NCI-H2081 treated with DMSO at 0.1 percent for 48 hours (cell line): Measurements from ENCODE around the gene ATP11A.

Experiments
- DNase-seq: peaks from one replicate; lab custom pipeline; 2025; lab: John Stamatoyannopoulos, UW

ATP11A gene

GRCh38 chr13:112741835-112742570, 52.2 kb downstream of the ATP11A start:
- peak; percentile 54 for DNase-seq

- no peak for DNase-seq
Measured at GRCh38 chr13:112742583-112742982, 52.7 kb downstream of the ATP11A start.

GRCh38 chr13:112743451-112744167, 53.8 kb downstream of the ATP11A start:
- DNase-seq = peak; percentile 18

- no peak for DNase-seq
Measured at GRCh38 chr13:112744168-112745021, 54.6 kb downstream of the ATP11A start.

- DNase-seq = no peak
Measured at GRCh38 chr13:112746044-112746443, 56.2 kb downstream of the ATP11A start.

- DNase-seq = no peak
Measured at GRCh38 chr13:112747256-112747655, 57.4 kb downstream of the ATP11A start.

- DNase-seq = no peak
Measured at GRCh38 chr13:112748947-112749735, 59.3 kb downstream of the ATP11A start.

GRCh38 chr13:112750570-112750969, 60.7 kb downstream of the ATP11A start:
- DNase-seq = no peak

- DNase-seq = no peak
Measured at GRCh38 chr13:112751617-112752016, 61.8 kb downstream of the ATP11A start.

- DNase-seq = no peak
Measured at GRCh38 chr13:112752211-112752610, 62.4 kb downstream of the ATP11A start.

- DNase-seq = no peak
Measured at GRCh38 chr13:112752711-112753541, 63.1 kb downstream of the ATP11A start.

- DNase-seq = no peak
Measured at GRCh38 chr13:112753833-112754232, 64.0 kb downstream of the ATP11A start.

GRCh38 chr13:112754281-112755025, 64.6 kb downstream of the ATP11A start:
- no peak for DNase-seq

- no peak for DNase-seq
Measured at GRCh38 chr13:112755331-112755730, 65.5 kb downstream of the ATP11A start.

GRCh38 chr13:112756081-112756480, 66.2 kb downstream of the ATP11A start:
- no peak for DNase-seq

GRCh38 chr13:112756511-112756966, 66.7 kb downstream of the ATP11A start:
- DNase-seq = no peak

GRCh38 chr13:112756967-112757758, 67.3 kb downstream of the ATP11A start:
- DNase-seq = peak; percentile 58

GRCh38 chr13:112757759-112758086, 67.9 kb downstream of the ATP11A start:
- no peak for DNase-seq

GRCh38 chr13:112759053-112759452, 69.2 kb downstream of the ATP11A start:
- no peak for DNase-seq
